ENCODE measurements around the gene NMT1. TPM values are rescaled to one million over a fixed set of nuclear protein-coding genes. Genes with fewer than 3 reads are reported as not detected.

Gene NMT1
- total and polyA plus RNA-seq, 2 experiments from 2014 or later = 71.2 to 126 TPM

GRCh38 chr17:45022288-45022648 is 38.8 kb upstream of the NMT1 start:
- no peak for TF ChIP-seq CTCF (IDR thresholded peaks at IDR 0.05; ENCODE audit: poor library complexity)
- no peak for TF ChIP-seq EZH2phosphoT487 (IDR thresholded peaks at IDR 0.05; ENCODE audit: low read depth, severe bottlenecking, unreplicated experiment)
- no peak for TF ChIP-seq EZH2 (IDR thresholded peaks at IDR 0.05; ENCODE audit: borderline replicate concordance)
- Histone ChIP-seq H3K4me3 (no peak overlapping the region), H3K4me2 (peak overlapping the region; percentile 97), H3K9me3 (ENCODE audit: low read depth) (no peaks in the 10 kb centered on the region), H3K27ac (peak overlapping the region; percentile 73), H3K4me1 (ENCODE audit: insufficient read depth) (peaks cover 31% of the 10 kb centered on the region), H3K36me3 (replicated peaks; ENCODE audit: insufficient read depth, low read depth) (no peaks in the 10 kb centered on the region), H3K27me3 (peaks cover 4% of the 10 kb centered on the region), H4K20me1 (ENCODE audit: insufficient read depth, poor library complexity, severe bottlenecking) (no peaks in the 10 kb centered on the region), H3K9me2 (replicated peaks; ENCODE audit: insufficient read depth) (no peaks in the 10 kb centered on the region), H2AFZ (no peak overlapping the region), H3K79me2 (no peaks in the 10 kb centered on the region)
- DNase-seq (ENCODE audit: low spot score) = no peak
- 63% methylated on average over 8 of the region's 8 CpGs for WGBS (ENCODE audit: low lambda C conversion rate, missing lambda C conversion rate)

- 91% methylated on average over 13 of the region's 13 CpGs for WGBS (ENCODE audit: low lambda C conversion rate, missing lambda C conversion rate)
- TF ChIP-seq EZH2phosphoT487 (IDR thresholded peaks at IDR 0.05; ENCODE audit: low read depth, severe bottlenecking, unreplicated experiment) (no peak), EZH2 (IDR thresholded peaks at IDR 0.05; ENCODE audit: borderline replicate concordance) (no peak), CTCF (IDR thresholded peaks at IDR 0.05; ENCODE audit: poor library complexity) (no peak)
- peaks cover 31% of the 10 kb centered on the region for H3K4me1 ChIP-seq (ENCODE audit: insufficient read depth)
Measured at GRCh38 chr17:45022655-45023339, 38.3 kb upstream of the NMT1 start.

GRCh38 chr17:45029096-45029495 is 32.0 kb upstream of the NMT1 start:
- no peak for DNase-seq (ENCODE audit: low spot score)
- no peaks in the 10 kb centered on the region for H3K36me3 ChIP-seq (replicated peaks; ENCODE audit: insufficient read depth, low read depth)
- no peaks in the 10 kb centered on the region for H4K20me1 ChIP-seq (ENCODE audit: insufficient read depth, poor library complexity, severe bottlenecking)
- no peaks in the 10 kb centered on the region for H3K27me3 ChIP-seq
- no peak overlapping the region for H2AFZ ChIP-seq
- H3K79me2 ChIP-seq = no peaks in the 10 kb centered on the region
- WGBS (ENCODE audit: low lambda C conversion rate, missing lambda C conversion rate) = 94% methylated on average over 7 of the region's 7 CpGs
- no peak overlapping the region for H3K4me3 ChIP-seq
- H3K4me1 ChIP-seq (ENCODE audit: insufficient read depth) = no peaks in the 10 kb centered on the region
- no peaks in the 10 kb centered on the region for H3K9me2 ChIP-seq (replicated peaks; ENCODE audit: insufficient read depth)
- H3K4me2 ChIP-seq = no peak overlapping the region
- no peak overlapping the region for H3K27ac ChIP-seq
- TF ChIP-seq EZH2phosphoT487 (IDR thresholded peaks at IDR 0.05; ENCODE audit: low read depth, severe bottlenecking, unreplicated experiment) (no peak), CTCF (IDR thresholded peaks at IDR 0.05; ENCODE audit: poor library complexity) (no peak), EZH2 (IDR thresholded peaks at IDR 0.05; ENCODE audit: borderline replicate concordance) (no peak)
- no peaks in the 10 kb centered on the region for H3K9me3 ChIP-seq (ENCODE audit: low read depth)

More at GRCh38 chr17:45022655-45023339, 38.3 kb upstream of the NMT1 start:
- Histone ChIP-seq H3K4me2 (no peak overlapping the region), H3K79me2 (no peaks in the 10 kb centered on the region), H3K4me3 (no peak overlapping the region), H3K27me3 (peaks cover 4% of the 10 kb centered on the region), H3K9me3 (ENCODE audit: low read depth) (no peaks in the 10 kb centered on the region), H3K27ac (no peak overlapping the region), H2AFZ (no peak overlapping the region), H3K36me3 (replicated peaks; ENCODE audit: insufficient read depth, low read depth) (no peaks in the 10 kb centered on the region), H3K9me2 (replicated peaks; ENCODE audit: insufficient read depth) (no peaks in the 10 kb centered on the region), H4K20me1 (ENCODE audit: insufficient read depth, poor library complexity, severe bottlenecking) (no peaks in the 10 kb centered on the region)
- DNase-seq (ENCODE audit: low spot score) = no peak
